CD4-positive, alpha-beta memory T cell (primary cell): ENCODE data around the gene TCF4. TPM values are rescaled to one million over a fixed set of nuclear protein-coding genes. Genes with fewer than 3 reads are reported as not detected.

Experiments
- CTCF ChIA-PET: fragments of 350-600 bp; sonication (Branson Sonifier 250); formaldehyde crosslinking; loops from one replicate; lab custom pipeline; 2021; ENCODE audit warnings: inconsistent platforms; ENCODE audit not compliant: partially characterized antibody; lab: Charles Lee
- POLR2A ChIA-PET: fragments of 350-600 bp; sonication (Branson Sonifier 250); formaldehyde crosslinking; loops from one replicate; lab custom pipeline; 2021; ENCODE audit not compliant: partially characterized antibody; lab: Charles Lee
- DNase-seq, 5 donors: peaks; one replicate each; pipeline versions ENCODE4 v3.0.0 to v3.0.0-alpha.2; 2020 to 2022; ENCODE audit warnings: mixed read lengths in 1 of 5
- H3K27ac ChIP-seq: one replicate; pipeline ENCODE4 v1.7.0; 2013; ENCODE audit warnings: low read depth, low read length
- H3K27me3 ChIP-seq: 2 replicates; pipeline ENCODE4 v1.7.0; 2013; ENCODE audit warnings: mild to moderate bottlenecking, low read length, moderate library complexity; ENCODE audit not compliant: insufficient read depth
- H3K36me3 ChIP-seq: 2 replicates; pipeline ENCODE4 v1.7.0; 2013; ENCODE audit warnings: mild to moderate bottlenecking, low read length, moderate library complexity; ENCODE audit not compliant: insufficient read depth
- H3K4me1 ChIP-seq: 2 replicates; pipeline ENCODE4 v1.7.0; 2013; ENCODE audit warnings: mild to moderate bottlenecking, low read length, moderate library complexity; ENCODE audit not compliant: insufficient read depth
- H3K4me3 ChIP-seq, 2 donors: one replicate each; pipeline ENCODE4 v1.7.0; 2013; ENCODE audit warnings: low read length in 2 of 2, mild to moderate bottlenecking in 1 of 2
- H3K9me3 ChIP-seq, 2 donors: one replicate each; pipeline ENCODE4 v1.7.0; 2013; ENCODE audit warnings: low read length in 2 of 2, control low read depth in 1 of 2; ENCODE audit not compliant: control insufficient read depth in 1 of 2
- H3K27ac Mint-ChIP-seq, 7 donors: one replicate each; pipeline ENCODE4 v1.8.0; 2020 to 2021; ENCODE audit warnings: mixed read lengths in 7 of 7, mild to moderate bottlenecking in 6 of 7, inconsistent platforms in 3 of 7, moderate library complexity in 3 of 7
- H3K27me3 Mint-ChIP-seq, 2 donors: one replicate each; pipeline ENCODE4 v1.8.0; 2020 to 2021; ENCODE audit warnings: mixed read lengths in 2 of 2
- H3K36me3 Mint-ChIP-seq, 2 donors: one replicate each; pipeline ENCODE4 v1.8.0; 2020 to 2021; ENCODE audit warnings: mixed read lengths in 2 of 2, inconsistent platforms in 1 of 2, mild to moderate bottlenecking in 1 of 2
- H3K4me1 Mint-ChIP-seq, 4 donors: one replicate each; pipeline ENCODE4 v1.8.0; 2020 to 2021; ENCODE audit warnings: mixed read lengths in 4 of 4, mild to moderate bottlenecking in 1 of 4
- H3K4me3 Mint-ChIP-seq, 8 donors: one replicate each; pipeline ENCODE4 v1.8.0; 2020 to 2021; ENCODE audit warnings: mixed read lengths in 8 of 8, mild to moderate bottlenecking in 7 of 8, moderate library complexity in 6 of 8, inconsistent platforms in 3 of 8
- H3K9me3 Mint-ChIP-seq, 8 donors: one replicate each; pipeline ENCODE4 v1.8.0; 2020 to 2021; ENCODE audit warnings: mixed read lengths in 8 of 8, mild to moderate bottlenecking in 5 of 8, inconsistent platforms in 3 of 8, moderate library complexity in 1 of 8
- intact Hi-C: fragments of 100-400 bp; cut with micrococcal nuclease; formaldehyde crosslinking; loops from one replicate; pipeline ENCODE4 v1.15.1; 2023
- polyA plus RNA-seq, 2 donors: library from polyadenylated mRNA; unstranded; fragments of 300-500 nt; fragmentation: Illumina TruSeq; gene quantifications; one replicate each; pipeline ENCODE4 v1.2.3, GENCODE V29; 2021
- total RNA-seq, 2 experiments: library from RNA; stranded (reverse); gene quantifications; one replicate each; pipeline ENCODE4 v1.2.3, GENCODE V29; 2021

TCF4 gene
- total and polyA plus RNA-seq, 4 experiments from 2014 or later: 0.11 to 2.2 (median 0.76) TPM

DNA sequence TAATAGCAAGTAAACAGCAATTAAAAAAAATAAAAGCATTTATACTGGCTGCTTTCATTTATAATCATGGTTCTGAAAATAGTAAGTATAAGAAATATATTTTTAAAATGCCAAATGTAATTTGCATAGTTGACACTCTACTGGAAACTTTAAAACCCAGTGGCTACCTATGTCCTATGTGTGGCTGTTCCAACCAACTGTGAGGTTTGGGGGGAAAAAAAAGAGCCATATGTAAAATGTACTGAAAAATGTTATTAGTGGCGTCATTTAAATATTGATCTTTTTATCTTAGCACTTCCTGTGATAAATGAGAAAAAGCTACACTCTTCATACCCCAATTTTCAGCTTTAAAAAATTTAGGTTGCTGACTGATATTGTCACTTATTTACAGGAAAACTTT is 270.7 kb downstream of the TCF4 start:
- H3K36me3 ChIP-seq: no peaks in the 10 kb centered on the region
- Mint-ChIP-seq H3K36me3 (no peaks in the 10 kb centered on the region), H3K27ac (no peak overlapping the region), H3K4me3 (no peak overlapping the region), H3K4me1 (peaks cover 4 to 6% (median 5%) of the 10 kb centered on the region in 4 donors), H3K9me3 (peaks cover 0 to 4% (median 1%) of the 10 kb centered on the region in 8 donors), H3K27me3 (peaks cover 6 to 13% of the 10 kb centered on the region in 2 donors)
- no peak overlapping the region for H3K4me3 ChIP-seq
- no peaks in the 10 kb centered on the region for H3K27me3 ChIP-seq
- ChIA-PET CTCF (no interaction called here), POLR2A (no interaction called here)
- intact Hi-C loops: no loop called here
- no peak for DNase-seq
- H3K27ac ChIP-seq: no peak overlapping the region
- no peaks in the 10 kb centered on the region for H3K9me3 ChIP-seq
- no peaks in the 10 kb centered on the region for H3K4me1 ChIP-seq

DNA sequence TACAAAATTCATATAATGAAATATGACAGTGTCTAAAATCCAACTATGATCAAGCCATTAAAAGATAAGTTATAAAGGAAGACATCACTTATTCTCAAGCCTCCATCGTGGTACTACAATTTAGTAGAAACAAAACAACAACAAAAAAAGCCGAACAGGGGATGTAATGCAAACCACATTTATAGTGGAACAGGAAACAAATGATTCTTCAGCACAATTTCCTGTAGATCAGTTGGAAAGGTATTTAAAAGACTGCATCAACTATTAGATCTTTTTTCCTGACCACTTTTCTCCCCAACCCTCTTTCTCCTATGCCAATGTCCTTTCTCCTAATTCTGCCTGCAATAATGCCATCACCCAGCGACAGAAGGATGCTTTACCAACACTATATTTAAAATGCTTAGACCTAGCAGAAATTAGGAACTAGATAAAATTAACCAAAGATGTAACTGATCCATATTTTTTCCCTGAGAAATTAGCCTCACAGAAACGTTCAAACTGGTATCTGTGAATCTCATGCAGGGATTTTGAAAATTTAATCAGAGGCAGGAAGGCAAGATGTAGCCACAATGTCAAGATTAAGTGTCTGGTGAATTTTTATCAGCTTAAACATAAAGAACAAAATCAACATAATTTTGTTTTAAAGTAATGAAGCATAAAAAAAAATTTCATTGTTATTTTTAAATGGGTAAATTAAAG is 271.4 kb downstream of the TCF4 start:
- H3K9me3 ChIP-seq: no peaks in the 10 kb centered on the region
- no peaks in the 10 kb centered on the region for H3K27me3 ChIP-seq
- no peak for DNase-seq
- Mint-ChIP-seq H3K27me3 (peaks cover 4 to 10% of the 10 kb centered on the region in 2 donors), H3K27ac (no peak overlapping the region), H3K4me3 (no peak overlapping the region), H3K4me1 (peaks cover 2 to 5% (median 3%) of the 10 kb centered on the region in 4 donors), H3K9me3 (peaks cover 0 to 4% (median 1%) of the 10 kb centered on the region in 8 donors), H3K36me3 (no peaks in the 10 kb centered on the region)
- H3K4me3 ChIP-seq: no peak overlapping the region
- ChIA-PET POLR2A (no interaction called here), CTCF (no interaction called here)
- no peak overlapping the region for H3K27ac ChIP-seq
- intact Hi-C loops: no loop called here
- H3K36me3 ChIP-seq: no peaks in the 10 kb centered on the region
- H3K4me1 ChIP-seq: no peaks in the 10 kb centered on the region

DNA sequence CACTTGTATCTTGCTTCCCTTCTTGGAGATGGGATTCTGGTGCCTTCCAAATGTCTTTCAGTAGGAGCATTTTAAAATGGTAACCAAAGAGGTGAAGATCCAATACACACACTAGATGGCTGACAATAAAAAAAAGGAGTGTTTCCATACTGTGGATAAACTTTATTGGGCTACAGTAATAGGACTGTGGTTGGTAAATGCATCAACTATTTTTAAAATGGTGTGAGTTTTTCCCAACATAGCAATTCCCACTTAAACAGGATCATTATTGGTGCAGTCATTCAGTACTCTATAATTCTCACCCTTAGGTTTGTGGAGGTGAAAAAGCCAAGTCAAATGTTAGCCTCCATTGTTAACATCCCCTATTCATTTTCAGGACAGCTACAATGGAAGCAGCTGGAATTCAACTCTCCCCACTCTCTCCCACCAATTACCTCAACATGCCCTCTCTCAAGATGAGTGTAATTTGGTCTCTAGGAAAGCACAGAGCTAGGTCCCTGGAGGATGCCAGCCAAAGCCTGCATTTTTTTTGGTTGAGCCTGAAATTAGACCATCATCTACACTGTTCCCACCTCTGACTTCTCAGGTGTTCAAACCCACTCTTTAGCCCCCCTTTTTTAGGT is 273.3 kb downstream of the TCF4 start:
- H3K4me1 ChIP-seq: no peaks in the 10 kb centered on the region
- no peaks in the 10 kb centered on the region for H3K27me3 ChIP-seq
- no peak for DNase-seq
- H3K36me3 Mint-ChIP-seq: no peaks in the 10 kb centered on the region
- H3K4me3 Mint-ChIP-seq: no peak overlapping the region
- H3K27ac Mint-ChIP-seq: no peak overlapping the region
- ChIA-PET CTCF (no interaction called here), POLR2A (no interaction called here)
- no peak overlapping the region for H3K4me3 ChIP-seq
- H3K4me1 Mint-ChIP-seq: peaks cover 0 to 2% (median 0%) of the 10 kb centered on the region in 4 donors
- intact Hi-C loops: no loop called here
- no peak overlapping the region for H3K27ac ChIP-seq
- peaks cover 0 to 5% of the 10 kb centered on the region in 2 donors for H3K27me3 Mint-ChIP-seq
- H3K36me3 ChIP-seq: no peaks in the 10 kb centered on the region
- no peaks in the 10 kb centered on the region for H3K9me3 ChIP-seq
- peaks cover 0 to 3% (median 0%) of the 10 kb centered on the region in 8 donors for H3K9me3 Mint-ChIP-seq

DNA sequence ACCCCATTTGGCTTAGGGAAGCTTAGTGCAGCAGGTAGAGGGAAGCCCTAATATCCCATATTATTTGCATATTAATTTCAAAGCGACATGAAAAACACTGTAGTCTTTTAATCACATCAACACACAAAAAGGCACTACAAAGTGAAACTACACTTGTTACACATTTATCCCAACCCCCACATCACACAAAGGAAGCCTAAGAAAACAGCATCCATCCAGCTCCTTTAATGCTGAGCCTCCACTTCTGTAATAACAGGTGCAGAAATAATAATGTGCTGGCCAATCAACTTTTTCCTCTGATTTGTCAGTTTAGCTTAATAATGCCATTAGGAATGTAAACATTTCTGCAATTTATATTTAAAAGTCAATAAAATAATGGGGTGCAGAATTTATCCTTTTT is 274.0 kb downstream of the TCF4 start:
- Histone ChIP-seq H3K4me3 (no peak overlapping the region), H3K4me1 (no peaks in the 10 kb centered on the region), H3K36me3 (no peaks in the 10 kb centered on the region), H3K9me3 (no peaks in the 10 kb centered on the region), H3K27ac (no peak overlapping the region), H3K27me3 (no peaks in the 10 kb centered on the region)
- ChIA-PET CTCF (no interaction called here), POLR2A (no interaction called here)
- no peak overlapping the region for H3K27ac Mint-ChIP-seq
- no peak overlapping the region for H3K4me3 Mint-ChIP-seq
- intact Hi-C loops: no loop called here
- DNase-seq: no peak
- H3K9me3 Mint-ChIP-seq: no peaks in the 10 kb centered on the region
- peaks cover 0 to 2% of the 10 kb centered on the region in 2 donors for H3K27me3 Mint-ChIP-seq
- H3K4me1 Mint-ChIP-seq: peaks cover 0 to 2% (median 0%) of the 10 kb centered on the region in 4 donors
- no peaks in the 10 kb centered on the region for H3K36me3 Mint-ChIP-seq

DNA sequence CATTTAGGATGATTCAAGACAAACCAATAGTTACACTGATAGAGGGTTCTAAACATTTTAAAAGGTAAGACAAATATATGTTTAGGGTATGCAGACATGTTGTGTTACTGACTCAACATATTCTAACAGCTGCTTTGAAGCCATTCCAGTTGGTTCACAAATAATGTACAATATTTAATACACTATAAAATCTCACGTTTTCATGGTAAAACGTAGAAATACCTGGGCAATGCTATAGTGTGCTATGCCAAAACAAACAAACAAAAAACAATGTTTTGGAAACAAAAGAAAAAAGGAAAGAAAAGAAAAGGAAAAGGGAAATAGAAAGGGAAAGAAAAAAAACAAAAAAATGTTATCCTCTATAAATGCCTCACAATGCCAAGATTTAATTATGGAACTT is 277.1 kb downstream of the TCF4 start:
- H3K4me3 Mint-ChIP-seq: no peak overlapping the region
- H3K36me3 Mint-ChIP-seq: no peaks in the 10 kb centered on the region
- DNase-seq: no peak
- no peak overlapping the region for H3K27ac ChIP-seq
- H3K27me3 ChIP-seq: no peaks in the 10 kb centered on the region
- ChIA-PET CTCF (no interaction called here), POLR2A (no interaction called here)
- no peak overlapping the region for H3K27ac Mint-ChIP-seq
- no peaks in the 10 kb centered on the region for H3K36me3 ChIP-seq
- no peaks in the 10 kb centered on the region for H3K27me3 Mint-ChIP-seq
- intact Hi-C loops: no loop called here
- H3K9me3 ChIP-seq: no peaks in the 10 kb centered on the region
- peaks cover 0 to 2% (median 0%) of the 10 kb centered on the region in 8 donors for H3K9me3 Mint-ChIP-seq
- H3K4me1 ChIP-seq: no peaks in the 10 kb centered on the region
- no peak overlapping the region for H3K4me3 ChIP-seq
- no peaks in the 10 kb centered on the region for H3K4me1 Mint-ChIP-seq

DNA sequence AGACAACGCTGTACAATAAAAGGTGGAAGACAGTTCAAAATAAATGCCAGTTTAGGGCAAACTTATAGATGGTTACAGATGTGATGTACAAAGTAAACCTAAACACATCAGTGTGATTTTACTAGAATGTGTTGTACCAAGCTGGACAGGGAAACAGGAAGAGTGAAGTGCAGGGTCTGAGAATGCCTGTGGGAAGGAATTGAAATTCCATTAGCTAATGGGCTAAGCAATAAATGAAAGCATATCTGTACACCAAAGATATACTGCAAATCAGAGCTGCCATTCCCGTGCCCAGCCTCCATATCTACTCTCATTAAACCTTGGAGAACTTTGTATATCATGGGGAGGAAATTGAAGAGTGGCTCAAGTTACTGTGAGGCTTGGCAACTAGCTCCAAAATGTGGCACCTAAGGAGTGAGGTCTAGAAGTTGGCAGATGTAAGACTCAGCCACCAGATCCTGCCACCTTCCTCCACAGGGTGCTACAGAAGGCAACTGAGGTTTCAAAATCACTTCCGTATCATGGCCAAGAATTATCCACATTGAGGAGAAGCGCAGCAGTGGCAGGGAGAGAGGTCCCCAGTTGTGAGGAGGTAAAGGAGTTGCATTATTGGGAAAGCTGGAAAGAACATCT is 277.8 kb downstream of the TCF4 start:
- peaks cover 0 to 2% (median 0%) of the 10 kb centered on the region in 8 donors for H3K9me3 Mint-ChIP-seq
- H3K36me3 ChIP-seq: no peaks in the 10 kb centered on the region
- no peaks in the 10 kb centered on the region for H3K27me3 Mint-ChIP-seq
- H3K27ac Mint-ChIP-seq: no peak overlapping the region
- no peaks in the 10 kb centered on the region for H3K36me3 Mint-ChIP-seq
- H3K4me3 ChIP-seq: no peak overlapping the region
- intact Hi-C loops: no loop called here
- CTCF ChIA-PET: no interaction called here
- H3K4me3 Mint-ChIP-seq: no peak overlapping the region
- H3K9me3 ChIP-seq: no peaks in the 10 kb centered on the region
- H3K27me3 ChIP-seq: no peaks in the 10 kb centered on the region
- no peak overlapping the region for H3K27ac ChIP-seq
- POLR2A ChIA-PET: no interaction called here
- H3K4me1 Mint-ChIP-seq: no peaks in the 10 kb centered on the region
- no peaks in the 10 kb centered on the region for H3K4me1 ChIP-seq
- DNase-seq: no peak

DNA sequence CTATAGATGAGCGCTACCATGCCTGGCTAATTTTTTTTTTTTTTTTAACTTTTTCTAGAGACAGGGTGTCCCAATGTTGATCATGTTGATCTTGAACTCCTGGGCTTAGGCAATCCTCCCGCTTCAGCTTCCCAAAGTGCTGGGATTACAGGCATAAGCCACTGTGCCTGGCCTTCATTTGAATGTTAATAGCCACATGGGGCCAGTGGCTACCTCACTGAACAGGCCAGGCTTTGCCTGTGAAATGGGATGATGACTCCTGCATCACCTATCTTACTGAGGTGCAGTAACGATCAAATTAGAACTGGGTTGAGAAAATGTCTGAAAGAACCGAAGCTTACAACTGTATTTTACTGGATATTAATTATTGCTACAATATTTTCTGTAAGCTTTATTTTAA is 278.7 kb downstream of the TCF4 start:
- no peaks in the 10 kb centered on the region for H3K27me3 ChIP-seq
- H3K9me3 ChIP-seq: no peaks in the 10 kb centered on the region
- Mint-ChIP-seq H3K9me3 (peaks cover 0 to 2% (median 0%) of the 10 kb centered on the region in 8 donors), H3K36me3 (no peaks in the 10 kb centered on the region), H3K4me3 (no peak overlapping the region), H3K27me3 (no peaks in the 10 kb centered on the region), H3K27ac (no peak overlapping the region), H3K4me1 (no peaks in the 10 kb centered on the region)
- intact Hi-C loops: no loop called here
- H3K36me3 ChIP-seq: no peaks in the 10 kb centered on the region
- H3K4me1 ChIP-seq: no peaks in the 10 kb centered on the region
- POLR2A ChIA-PET: no interaction called here
- no peak overlapping the region for H3K4me3 ChIP-seq
- no peak overlapping the region for H3K27ac ChIP-seq
- CTCF ChIA-PET: no interaction called here
- no peak for DNase-seq
